SKM-1 (cell line): Measurements from ENCODE around the gene PPOX.

Experiments
- DNase-seq: peaks from one replicate; lab custom pipeline; 2025; ENCODE audit not compliant: unreplicated experiment; lab: John Stamatoyannopoulos, UW

Gene PPOX

GRCh38 chr1:161219078-161219892 is 53.1 kb downstream of the PPOX start:
- no peak for DNase-seq

DNA sequence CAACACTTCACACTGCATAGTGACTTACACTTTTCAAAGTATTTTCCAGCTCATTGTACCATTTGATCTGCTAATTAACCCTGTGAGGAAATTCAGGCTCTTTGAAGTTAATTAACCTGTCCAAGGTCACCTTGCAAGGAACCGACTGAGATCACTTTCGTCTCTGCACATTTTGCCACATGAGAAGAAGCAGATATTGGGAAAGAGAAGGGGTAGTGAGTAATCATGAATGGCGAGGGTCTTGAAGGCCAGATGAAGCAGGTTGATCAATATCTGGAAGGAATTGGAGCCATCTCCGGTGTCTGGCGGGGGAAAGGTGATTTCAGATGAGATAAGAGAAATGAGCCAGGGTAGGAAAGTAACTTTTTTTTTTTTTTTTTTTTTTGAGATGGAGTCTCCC is 53.8 kb downstream of the PPOX start:
- DNase-seq: no peak
